Glutamatergic neuron (in vitro differentiated cells): ENCODE data around the gene CAST. TPM values are rescaled to one million over a fixed set of nuclear protein-coding genes. Genes with fewer than 3 reads are reported as not detected.

ENCODE experiments used
- DNase-seq: peaks from one replicate; pipeline ENCODE4 v3.0.0; 2022
- H3K27ac Mint-ChIP-seq: one replicate; pipeline ENCODE4 v1.8.0; 2020; ENCODE audit warnings: mild to moderate bottlenecking, mixed read lengths, inconsistent platforms; ENCODE audit not compliant: unreplicated experiment
- H3K27me3 Mint-ChIP-seq: one replicate; pipeline ENCODE4 v1.8.0; 2020; ENCODE audit warnings: mild to moderate bottlenecking, moderate library complexity, mixed read lengths, inconsistent platforms; ENCODE audit not compliant: unreplicated experiment
- H3K36me3 Mint-ChIP-seq: one replicate; pipeline ENCODE4 v1.8.0; 2020; ENCODE audit warnings: mild to moderate bottlenecking, mixed read lengths, inconsistent platforms; ENCODE audit not compliant: unreplicated experiment
- H3K4me1 Mint-ChIP-seq: one replicate; pipeline ENCODE4 v1.8.0; 2020; ENCODE audit warnings: mild to moderate bottlenecking, low read depth, mixed read lengths, inconsistent platforms; ENCODE audit not compliant: unreplicated experiment
- H3K4me3 Mint-ChIP-seq: one replicate; pipeline ENCODE4 v1.8.0; 2020; ENCODE audit warnings: mild to moderate bottlenecking, mixed read lengths, inconsistent platforms; ENCODE audit not compliant: unreplicated experiment
- H3K9me3 Mint-ChIP-seq: one replicate; pipeline ENCODE4 v1.8.0; 2020; ENCODE audit warnings: mild to moderate bottlenecking, moderate library complexity, mixed read lengths, inconsistent platforms; ENCODE audit not compliant: unreplicated experiment
- CTCF ChIP-seq: fragments of 200-600 bp; sonication (generic); IDR thresholded peaks from one replicate; pipeline ENCODE4 v1.5.0; 2021; ENCODE audit not compliant: partially characterized antibody, unreplicated experiment
- total RNA-seq: library from RNA; stranded (reverse); fragmentation: NEBNext Ultra II Directional; extraction: Animal tissue kit (Norgen Biotek cat#: 25700); gene quantifications from one replicate; pipeline ENCODE4 v1.2.1, GENCODE V29; 2021; ENCODE audit not compliant: unreplicated experiment

CAST gene
- total RNA-seq, 1 donor from 2014 or later = 19.4 TPM

- peaks cover 7% of the 10 kb centered on the region for H3K27me3 Mint-ChIP-seq
- H3K4me1 Mint-ChIP-seq = peaks cover 13% of the 10 kb centered on the region
- no peak overlapping the region for H3K4me3 Mint-ChIP-seq
- no peak for DNase-seq
- no peaks in the 10 kb centered on the region for H3K36me3 Mint-ChIP-seq
- H3K27ac Mint-ChIP-seq = peak overlapping the region; percentile 86
- no peak for TF ChIP-seq CTCF
- no peaks in the 10 kb centered on the region for H3K9me3 Mint-ChIP-seq
These were observed 91.7 kb downstream of the CAST start for GRCh38 chr5:96753848-96754247.

- no peaks in the 10 kb centered on the region for H3K36me3 Mint-ChIP-seq
- H3K4me3 Mint-ChIP-seq = no peak overlapping the region
- no peak for DNase-seq
- no peak overlapping the region for H3K27ac Mint-ChIP-seq
- peaks cover 7% of the 10 kb centered on the region for H3K27me3 Mint-ChIP-seq
- no peak for TF ChIP-seq CTCF
- H3K9me3 Mint-ChIP-seq = no peaks in the 10 kb centered on the region
- peaks cover 13% of the 10 kb centered on the region for H3K4me1 Mint-ChIP-seq
These were observed 93.7 kb downstream of the CAST start for GRCh38 chr5:96755851-96756250.

GRCh38 chr5:96756985-96757384 is 94.8 kb downstream of the CAST start:
- no peak for DNase-seq
- TF ChIP-seq CTCF = no peak
- Mint-ChIP-seq H3K36me3 (no peaks in the 10 kb centered on the region), H3K4me1 (peaks cover 13% of the 10 kb centered on the region), H3K27me3 (peaks cover 7% of the 10 kb centered on the region), H3K9me3 (no peaks in the 10 kb centered on the region), H3K4me3 (no peak overlapping the region), H3K27ac (no peak overlapping the region)

- no peak for TF ChIP-seq CTCF
- peaks cover 7% of the 10 kb centered on the region for H3K4me1 Mint-ChIP-seq
- no peaks in the 10 kb centered on the region for H3K36me3 Mint-ChIP-seq
- H3K9me3 Mint-ChIP-seq = no peaks in the 10 kb centered on the region
- no peak for DNase-seq
- H3K27ac Mint-ChIP-seq = no peak overlapping the region
- H3K27me3 Mint-ChIP-seq = peaks cover 5% of the 10 kb centered on the region
- H3K4me3 Mint-ChIP-seq = no peak overlapping the region
These were observed 96.4 kb downstream of the CAST start for GRCh38 chr5:96758621-96759020.

GRCh38 chr5:96761618-96762017 is 99.4 kb downstream of the CAST start:
- no peak for TF ChIP-seq CTCF
- Mint-ChIP-seq H3K9me3 (no peaks in the 10 kb centered on the region), H3K27me3 (no peaks in the 10 kb centered on the region), H3K27ac (no peak overlapping the region), H3K4me3 (no peak overlapping the region), H3K4me1 (no peaks in the 10 kb centered on the region), H3K36me3 (no peaks in the 10 kb centered on the region)
- no peak for DNase-seq
